Measurements from ENCODE around the gene CDC42SE1.

- TF ChIP-seq CTCF (conservative IDR thresholded peaks at IDR 0.05; ENCODE audit: low read depth, low read length) = no peak
- no peak for TF ChIP-seq EZH2 (IDR thresholded peaks at IDR 0.05; ENCODE audit: borderline replicate concordance, low read depth, low read length, poor library complexity, severe bottlenecking)
Observed at GRCh38 chr1:151060657-151061421, 1.4 kb upstream of the CDC42SE1 start.
